A549 (cell line): ENCODE data around the gene MAP2K6.

Experiments
- CTCF ChIP-seq: fragments of >200 bp; sonication (Bioruptor Twin); formaldehyde crosslinking; IDR thresholded peaks from 3 replicates; pipeline ENCODE4 v1.5.1; 2016
- NR3C1 ChIP-seq: fragments of >200 bp; sonication (Bioruptor Twin); formaldehyde crosslinking; IDR thresholded peaks from 3 replicates; pipeline ENCODE4 v1.6.1; 2017
- ZFP36 ChIP-seq: fragments of 450-650 bp; IDR thresholded peaks from 2 replicates; pipeline ENCODE4 v1.6.1; 2014; ENCODE audit warnings: borderline replicate concordance; ENCODE audit not compliant: partially characterized antibody

DNA sequence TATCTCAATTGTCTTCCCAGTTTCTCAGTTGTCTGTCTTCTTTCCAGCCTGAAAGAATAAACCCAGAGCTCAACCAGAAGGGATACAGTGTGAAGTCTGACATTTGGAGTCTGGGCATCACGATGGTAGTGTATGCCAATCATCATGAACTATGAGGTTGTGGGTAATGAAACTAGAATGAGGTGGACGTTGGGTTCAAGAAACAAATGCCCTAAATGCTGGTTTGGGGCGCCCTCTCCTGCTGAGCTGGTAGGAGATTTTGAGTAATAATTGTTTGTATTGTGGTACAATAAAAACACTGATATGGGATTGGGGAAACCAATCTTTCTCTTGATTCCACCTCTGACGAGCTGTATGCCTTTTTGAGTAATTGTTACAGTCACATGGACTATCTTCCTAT is 110.4 kb downstream of the MAP2K6 start:
- TF ChIP-seq ZFP36 (no peak), NR3C1 (no peak), CTCF (peak; percentile 40)
